HG03378 (cell line): ENCODE results near the gene PSMB1.

Experiments used
- ATAC-seq: cut with Tn5 transposase; IDR thresholded peaks from one replicate; pipeline ENCODE4 v1.9.1; 2021; ENCODE audit warnings: mild to moderate bottlenecking, moderate library complexity; ENCODE audit not compliant: unreplicated experiment

Gene PSMB1

DNA sequence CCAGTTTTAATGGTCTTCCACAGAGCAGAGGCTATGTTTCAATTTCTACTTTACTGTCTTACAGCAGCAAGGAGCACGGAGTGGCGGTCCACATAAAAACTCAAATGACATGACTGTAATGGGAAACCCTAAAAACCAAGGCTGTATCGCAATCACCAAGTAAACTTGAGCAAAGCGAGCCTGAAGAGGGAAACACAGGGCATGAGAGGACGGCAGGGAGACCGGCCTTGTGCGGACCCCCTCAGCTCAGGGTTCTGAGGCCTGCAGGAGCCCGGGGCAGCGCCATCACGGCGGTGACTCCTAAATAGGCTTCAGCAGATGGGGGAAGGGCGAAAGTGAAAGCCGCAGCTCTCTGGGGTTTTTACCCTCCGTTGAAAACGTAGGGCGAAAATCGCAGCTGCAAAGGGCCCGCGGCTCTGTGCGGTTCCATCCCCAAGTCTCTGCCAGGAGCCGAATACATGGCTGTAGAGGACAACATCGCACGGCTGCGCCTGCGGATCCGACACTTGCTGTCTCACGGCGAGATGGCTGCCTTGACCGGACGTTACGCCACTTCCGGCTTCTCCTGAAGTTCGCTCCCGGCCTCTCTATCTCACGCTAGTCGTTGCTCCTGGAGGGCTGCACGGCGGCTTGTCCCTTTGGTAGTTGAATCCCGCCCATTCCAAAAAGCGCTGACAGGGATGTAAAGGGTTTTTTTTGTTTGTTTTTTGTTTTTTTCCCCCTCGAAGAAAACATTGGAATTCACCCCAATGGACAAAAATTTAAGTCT lies at the start of gene PSMB1:
Gene PSMB1, minus strand, starts transcription at position 543 of the 769 bp plus-strand sequence. Its CDS starts 65 bp downstream, at position 478.
- ATAC-seq, result peak; percentile 48

- no peak for ATAC-seq
Measured at GRCh38 chr6:170597278-170597677, 44.2 kb upstream of the PSMB1 start.

DNA sequence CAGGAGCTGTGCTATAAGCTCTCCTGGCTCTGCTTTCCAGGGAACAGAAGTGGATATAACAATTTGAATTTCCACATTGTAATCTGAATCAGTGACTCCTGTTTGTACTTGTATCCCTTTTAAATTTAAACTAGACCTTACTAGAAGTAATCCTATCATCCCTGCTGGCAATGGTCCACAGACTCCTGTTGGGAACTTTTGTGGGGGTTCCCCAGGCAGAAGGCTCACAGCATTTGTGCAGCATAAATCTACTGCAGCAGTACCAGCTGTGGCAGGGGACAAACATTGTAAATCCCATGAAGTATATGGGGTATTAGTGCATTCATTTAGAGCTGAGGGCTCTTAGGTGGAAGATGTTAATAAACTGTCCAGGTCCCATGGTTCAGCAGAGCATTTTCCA lies 43.3 kb upstream of the PSMB1 start:
- ATAC-seq, result no peak

GRCh38 chr6:170590725-170591124 lies 37.6 kb upstream of the PSMB1 start:
- no peak for ATAC-seq

GRCh38 chr6:170584954-170585498 lies 31.9 kb upstream of the PSMB1 start:
- ATAC-seq, result peak; percentile 44

DNA sequence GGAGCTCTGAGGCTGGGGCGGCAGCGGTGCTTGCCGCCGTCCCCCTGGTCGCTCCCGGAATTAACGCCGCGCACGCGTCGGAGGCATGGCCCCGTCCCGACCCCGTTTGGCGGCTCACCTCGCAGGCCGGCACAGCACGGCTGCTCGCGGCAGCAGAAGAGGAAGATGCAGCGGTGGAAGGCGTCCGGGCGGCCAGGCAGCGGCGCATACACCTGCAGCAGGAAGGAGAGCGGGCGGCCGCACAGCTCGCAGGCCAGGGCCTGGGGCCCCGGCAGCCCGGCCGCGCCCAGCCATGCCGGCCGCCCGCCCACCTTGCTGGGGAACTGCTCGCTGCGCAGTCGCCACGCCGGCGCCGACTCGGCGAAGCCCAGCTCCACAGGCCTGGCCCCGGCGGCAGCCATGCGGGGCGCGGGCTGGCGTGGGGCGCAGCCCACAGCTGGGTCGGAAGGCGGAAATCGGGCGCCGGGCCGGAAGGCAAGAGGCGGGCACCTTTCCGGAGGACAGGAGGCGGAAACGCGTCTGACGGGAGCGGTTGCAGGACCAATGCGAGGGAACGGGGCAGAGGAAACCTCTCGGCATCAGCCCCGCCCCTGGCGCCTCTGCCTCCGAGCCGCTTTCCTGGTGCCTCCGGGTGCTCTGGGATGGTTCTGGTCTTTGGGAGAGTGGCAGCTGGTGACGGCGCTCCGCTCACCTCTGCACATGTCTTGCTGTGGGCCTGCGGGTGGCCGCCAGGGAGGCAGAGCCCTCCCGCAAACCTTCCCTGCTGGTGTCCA lies 31.3 kb upstream of the PSMB1 start, which contains the start of gene PDCD2:
Gene PDCD2, minus strand, starts transcription at position 457 of the 773 bp plus-strand sequence. Its CDS starts 56 bp downstream, at position 401.
- peak; percentile 97 for ATAC-seq

DNA sequence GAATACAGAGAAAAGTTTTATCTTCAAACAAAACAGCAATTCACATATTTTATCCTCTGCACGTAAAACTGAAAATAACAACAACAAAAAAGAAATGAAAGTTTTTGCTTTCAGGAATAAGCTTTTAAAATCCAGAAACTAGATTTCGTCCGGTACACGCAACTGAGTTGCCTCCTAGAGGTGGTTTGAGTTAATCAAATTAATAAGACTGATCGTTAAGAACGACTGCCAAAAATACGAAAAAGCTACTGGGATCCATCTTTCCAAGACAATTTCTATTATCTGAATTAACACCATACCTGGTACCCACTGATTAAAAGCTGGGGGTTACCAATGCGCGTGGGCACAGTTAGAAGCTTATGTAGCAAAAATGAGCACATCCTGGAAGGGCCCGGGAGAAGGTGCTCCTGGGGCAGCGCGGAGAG lies 30.7 kb upstream of the PSMB1 start:
- ATAC-seq, result no peak

DNA sequence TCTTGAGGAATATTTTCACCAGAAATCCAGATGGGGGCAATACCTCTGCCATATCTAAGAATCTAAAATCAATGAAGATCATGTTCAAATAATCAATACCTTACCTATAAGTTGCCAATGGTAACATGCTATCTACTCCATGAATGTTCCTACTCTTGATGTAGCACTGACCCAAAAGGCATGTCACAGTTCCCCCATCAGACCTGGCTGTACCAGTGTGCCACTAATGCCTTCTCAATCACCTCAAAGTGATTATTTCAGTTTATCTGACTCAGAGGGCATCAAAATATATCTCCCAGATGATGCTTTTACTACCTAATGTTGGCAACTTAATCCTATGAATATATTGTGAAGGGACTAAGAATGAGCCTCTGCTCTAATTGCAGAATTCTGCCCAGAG lies 25.8 kb upstream of the PSMB1 start:
- no peak for ATAC-seq

DNA sequence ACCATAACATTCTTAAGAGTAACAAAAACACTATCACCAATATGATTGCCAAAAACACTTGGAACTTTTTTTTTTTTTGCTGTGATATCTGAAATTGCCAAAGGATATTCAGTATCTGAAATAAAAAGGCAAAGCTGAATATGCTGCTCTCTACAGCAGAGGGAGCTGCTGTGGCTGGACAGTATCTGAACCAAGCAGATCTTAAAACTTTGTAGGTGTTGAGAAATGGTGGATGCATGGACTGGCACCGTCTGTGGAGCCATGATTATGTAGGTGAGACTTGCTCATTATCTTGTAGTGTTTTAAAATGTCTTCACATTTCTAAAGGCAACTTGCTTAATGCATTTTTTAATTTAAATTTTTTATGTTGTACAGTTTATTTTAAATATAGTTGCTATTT lies 22.1 kb upstream of the PSMB1 start:
- no peak for ATAC-seq

DNA sequence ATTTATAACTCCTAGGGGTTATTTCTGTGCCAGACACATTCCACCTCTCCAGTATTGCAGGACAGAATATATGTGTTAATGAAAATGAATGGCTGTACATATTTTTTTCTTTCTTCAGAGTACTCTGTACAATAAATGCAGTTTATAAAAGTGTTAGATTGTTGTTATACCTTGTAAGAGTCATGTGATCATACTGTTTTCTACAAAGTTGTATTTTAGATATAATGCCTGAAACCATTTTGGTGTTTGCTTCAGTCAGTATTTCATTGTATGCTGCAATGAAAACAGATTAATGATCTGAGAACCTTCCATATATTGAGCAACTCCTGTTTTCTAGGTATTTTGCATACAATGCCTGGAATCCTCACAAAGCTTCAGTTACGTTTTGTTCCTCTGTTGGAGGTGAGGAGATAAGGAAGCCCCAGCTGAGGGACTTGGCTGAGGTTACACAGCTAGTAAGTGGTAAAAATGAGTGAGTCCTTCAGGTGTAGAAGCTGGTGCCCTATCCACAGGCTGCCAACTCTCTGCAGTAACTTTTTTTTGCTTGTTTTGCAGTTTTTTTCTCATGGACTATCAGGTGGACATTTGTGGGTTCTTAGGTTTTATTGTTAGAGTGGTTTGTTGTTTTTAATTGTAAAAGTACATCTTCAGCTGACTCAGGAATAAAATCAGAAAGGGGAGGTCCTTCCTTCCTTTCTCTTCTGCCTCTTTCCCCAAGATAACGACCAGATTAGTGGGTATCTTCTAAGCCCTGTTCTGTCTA lies 19.8 kb upstream of the PSMB1 start:
- ATAC-seq, result no peak

- ATAC-seq, result no peak
Measured at GRCh38 chr6:170564936-170565530, 11.9 kb upstream of the PSMB1 start.

DNA sequence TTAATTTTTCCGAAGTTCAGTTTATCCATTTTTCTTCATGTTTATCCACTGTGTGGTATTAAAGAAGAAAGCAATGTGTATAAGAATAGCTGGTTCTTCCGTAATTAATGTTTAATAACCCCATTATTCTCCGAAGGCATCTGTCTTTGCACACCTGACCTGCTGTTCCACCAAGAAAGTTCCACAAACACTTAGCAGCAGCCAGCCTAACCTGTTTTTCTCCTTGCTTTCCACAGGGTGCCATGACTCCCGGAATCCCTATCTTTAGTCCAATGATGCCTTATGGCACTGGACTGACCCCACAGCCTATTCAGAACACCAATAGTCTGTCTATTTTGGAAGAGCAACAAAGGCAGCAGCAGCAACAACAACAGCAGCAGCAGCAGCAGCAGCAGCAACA lies 8.4 kb upstream of the PSMB1 start:
- ATAC-seq, result no peak

GRCh38 chr6:170555305-170555704 lies 2.2 kb upstream of the PSMB1 start:
- no peak for ATAC-seq

DNA sequence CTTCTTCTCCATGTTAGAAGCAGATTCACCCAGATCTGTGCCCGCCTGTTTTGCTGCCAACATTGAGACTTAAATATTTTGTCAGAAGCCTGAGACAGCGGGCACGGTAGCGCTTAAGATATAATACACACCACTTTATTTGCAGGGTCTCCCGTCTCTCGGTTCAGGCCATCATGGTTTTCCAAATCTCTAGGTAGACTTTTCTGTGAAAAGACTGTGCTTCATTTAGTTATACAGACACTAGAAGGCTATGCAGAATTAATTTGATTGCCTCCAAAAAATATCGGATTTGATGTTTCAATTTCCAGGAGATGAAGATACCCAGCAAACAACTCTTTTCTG lies 1.7 kb upstream of the PSMB1 start:
- no peak for ATAC-seq

- ATAC-seq, result peak; percentile 96
Measured at GRCh38 chr6:170554013-170554795, 1.1 kb upstream of the PSMB1 start, which contains the start of gene TBP. Gene TBP (plus strand): TSS chr6:170554369. CDS start chr6:170557030, 2,661 bp downstream.

GRCh38 chr6:170553534-170554012 lies 466 bp upstream of the PSMB1 start:
- peak; percentile 35 for ATAC-seq

- no peak for ATAC-seq
Measured at GRCh38 chr6:170545405-170545804, 7.7 kb downstream of the PSMB1 start.

GRCh38 chr6:170542031-170542719 lies 10.9 kb downstream of the PSMB1 start:
- ATAC-seq, result no peak

- ATAC-seq, result no peak
Measured at GRCh38 chr6:170537329-170537728, 15.8 kb downstream of the PSMB1 start.
